Chondrocyte (in vitro differentiated cells): ENCODE results near the gene MS4A4E. TPM values are rescaled to one million over a fixed set of nuclear protein-coding genes. Genes with fewer than 3 reads are reported as not detected.
"Not testable (repeated sequence)": the region's sequence is repeated elsewhere in the genome, so short reads cannot be mapped to it uniquely, and the experiment has no call there.

Experiments
- DNase-seq: peaks from one replicate; pipeline ENCODE4 v3.0.0; 2021; ENCODE audit warnings: mixed read lengths, low spot score
- H3K27ac Mint-ChIP-seq: one replicate; pipeline ENCODE4 v1.8.0; 2021; ENCODE audit warnings: mild to moderate bottlenecking, moderate library complexity, mixed read lengths; ENCODE audit not compliant: unreplicated experiment
- H3K27me3 Mint-ChIP-seq: 2 replicates; pipeline ENCODE4 v1.8.0; 2021; ENCODE audit warnings: low read depth, mixed read lengths
- H3K36me3 Mint-ChIP-seq: 2 replicates; pipeline ENCODE4 v1.8.0; 2021; ENCODE audit warnings: low read depth, mixed read lengths
- H3K4me1 Mint-ChIP-seq: 2 replicates; pipeline ENCODE4 v1.8.0; 2021; ENCODE audit warnings: low read depth, mild to moderate bottlenecking, mixed read lengths
- H3K4me3 Mint-ChIP-seq: one replicate; pipeline ENCODE4 v1.8.0; 2021; ENCODE audit warnings: mild to moderate bottlenecking, moderate library complexity, mixed read lengths; ENCODE audit not compliant: unreplicated experiment
- H3K9me3 Mint-ChIP-seq: 2 replicates; pipeline ENCODE4 v1.8.0; 2021; ENCODE audit warnings: low read depth, mixed read lengths
- CTCF ChIP-seq: fragments of 200-600 bp; sonication (generic); IDR thresholded peaks from 2 replicates; pipeline ENCODE4 v1.5.0; 2021; ENCODE audit warnings: antibody characterized with exemption, mild to moderate bottlenecking, moderate library complexity
- microRNA-seq: library from miRNA; unstranded; fragments of <30 nt; microRNA quantifications from one replicate; pipeline ENCODE4 v1.2.0, GENCODE V29; 2020; ENCODE audit warnings: borderline number of aligned reads
- total RNA-seq: library from RNA; stranded (reverse); gene quantifications from 3 replicates; pipeline ENCODE4 v1.2.1, GENCODE V29; 2021

The MS4A4E gene
- total RNA-seq, 1 donor from 2014 or later: 0.20 TPM

GRCh38 chr11:60155931-60156330, 87.0 kb downstream of the MS4A4E start:
- H3K9me3 Mint-ChIP-seq: no peaks in the 10 kb centered on the region
- no peaks in the 10 kb centered on the region for H3K36me3 Mint-ChIP-seq
- no peak for DNase-seq
- no peaks in the 10 kb centered on the region for H3K4me1 Mint-ChIP-seq
- no peak overlapping the region for H3K27ac Mint-ChIP-seq
- TF ChIP-seq CTCF: no peak
- no peak overlapping the region for H3K4me3 Mint-ChIP-seq
- peaks cover 13% of the 10 kb centered on the region for H3K27me3 Mint-ChIP-seq

GRCh38 chr11:60152727-60153126, 90.2 kb downstream of the MS4A4E start:
- H3K9me3 Mint-ChIP-seq, H3K4me1 Mint-ChIP-seq, H3K27ac Mint-ChIP-seq, H3K27me3 Mint-ChIP-seq, H3K36me3 Mint-ChIP-seq, H3K4me3 Mint-ChIP-seq, DNase-seq: not testable (repeated sequence)

- Mint-ChIP-seq H3K27me3 (no peaks in the 10 kb centered on the region), H3K4me3 (no peak overlapping the region), H3K36me3 (no peaks in the 10 kb centered on the region), H3K9me3 (no peaks in the 10 kb centered on the region), H3K4me1 (no peaks in the 10 kb centered on the region), H3K27ac (no peak overlapping the region)
- no peak for TF ChIP-seq CTCF
- DNase-seq: no peak
Observed at GRCh38 chr11:60150279-60150678, 92.7 kb downstream of the MS4A4E start.

Small RNA genes within 50 kb of the gene (microRNA-seq; reads per million reads assigned to microRNA genes)
- gene MIR6503: not detected

Other genes starting within 250 kb of the MS4A4E start
- gene OOSP4B, start 226.0 kb downstream of the MS4A4E start, total RNA-seq: not detected in 3 replicates
- gene OOSP2, start 202.7 kb downstream of the MS4A4E start, total RNA-seq: not detected in 3 replicates
- gene MS4A3, start 186.5 kb downstream of the MS4A4E start, total RNA-seq: not detected in 3 replicates
- gene MS4A2, start 154.5 kb downstream of the MS4A4E start, total RNA-seq: not detected in 3 replicates
- gene MS4A6A, start 60.1 kb downstream of the MS4A4E start, total RNA-seq: not detected in 3 replicates
- gene MS4A4A, start 37.5 kb upstream of the MS4A4E start, total RNA-seq: not detected in 3 replicates
- not detected in 3 replicates for gene MS4A6E, start 84.1 kb upstream of the MS4A4E start, total RNA-seq
- gene MS4A7, start 135.4 kb upstream of the MS4A4E start, total RNA-seq: not detected in 3 replicates
- gene MS4A14, start 153.3 kb upstream of the MS4A4E start, total RNA-seq: not detected in 3 replicates
- not detected in 3 replicates for gene MS4A5, start 186.4 kb upstream of the MS4A4E start, total RNA-seq
- not detected in 3 replicates for gene MS4A1, start 212.7 kb upstream of the MS4A4E start, total RNA-seq
- not detected in 3 replicates for gene MS4A12, start 249.6 kb upstream of the MS4A4E start, total RNA-seq